Measurements from ENCODE around the gene GSG1L.

DNA sequence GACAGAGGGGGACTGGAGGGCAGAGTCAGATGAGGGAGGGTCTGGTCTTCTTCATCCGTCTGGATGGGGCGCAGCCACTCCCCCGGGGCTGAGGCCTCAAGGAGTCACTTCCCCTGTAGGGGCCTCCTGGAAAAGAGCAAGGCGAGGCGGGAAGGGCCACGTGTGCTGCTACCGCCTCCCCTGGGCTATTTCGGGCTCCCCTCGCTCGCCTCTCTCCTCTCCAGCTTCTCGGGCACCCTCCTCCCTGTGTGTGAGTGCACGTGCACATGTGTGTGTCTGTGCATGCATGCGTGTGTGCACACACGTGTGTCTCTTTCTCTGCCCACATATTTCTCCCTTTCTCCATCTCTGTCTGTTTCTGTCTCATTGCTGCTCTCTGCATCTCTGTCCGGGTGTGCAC, 10.1 kb downstream of the GSG1L start:
- TF ChIP-seq POLR2AphosphoS5 (IDR thresholded peaks at IDR 0.05; ENCODE audit: low read depth) (no peak), GABPA (IDR thresholded peaks at IDR 0.05; ENCODE audit: low read depth) (no peak)
- TF ChIP-seq, protein P1, sequence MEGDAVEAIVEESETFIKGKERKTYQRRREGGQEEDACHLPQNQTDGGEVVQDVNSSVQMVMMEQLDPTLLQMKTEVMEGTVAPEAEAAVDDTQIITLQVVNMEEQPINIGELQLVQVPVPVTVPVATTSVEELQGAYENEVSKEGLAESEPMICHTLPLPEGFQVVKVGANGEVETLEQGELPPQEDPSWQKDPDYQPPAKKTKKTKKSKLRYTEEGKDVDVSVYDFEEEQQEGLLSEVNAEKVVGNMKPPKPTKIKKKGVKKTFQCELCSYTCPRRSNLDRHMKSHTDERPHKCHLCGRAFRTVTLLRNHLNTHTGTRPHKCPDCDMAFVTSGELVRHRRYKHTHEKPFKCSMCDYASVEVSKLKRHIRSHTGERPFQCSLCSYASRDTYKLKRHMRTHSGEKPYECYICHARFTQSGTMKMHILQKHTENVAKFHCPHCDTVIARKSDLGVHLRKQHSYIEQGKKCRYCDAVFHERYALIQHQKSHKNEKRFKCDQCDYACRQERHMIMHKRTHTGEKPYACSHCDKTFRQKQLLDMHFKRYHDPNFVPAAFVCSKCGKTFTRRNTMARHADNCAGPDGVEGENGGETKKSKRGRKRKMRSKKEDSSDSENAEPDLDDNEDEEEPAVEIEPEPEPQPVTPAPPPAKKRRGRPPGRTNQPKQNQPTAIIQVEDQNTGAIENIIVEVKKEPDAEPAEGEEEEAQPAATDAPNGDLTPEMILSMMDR (IDR thresholded peaks at IDR 0.05; ENCODE audit: insufficient read depth, low read length): no peak
- TF ChIP-seq, protein P2, sequence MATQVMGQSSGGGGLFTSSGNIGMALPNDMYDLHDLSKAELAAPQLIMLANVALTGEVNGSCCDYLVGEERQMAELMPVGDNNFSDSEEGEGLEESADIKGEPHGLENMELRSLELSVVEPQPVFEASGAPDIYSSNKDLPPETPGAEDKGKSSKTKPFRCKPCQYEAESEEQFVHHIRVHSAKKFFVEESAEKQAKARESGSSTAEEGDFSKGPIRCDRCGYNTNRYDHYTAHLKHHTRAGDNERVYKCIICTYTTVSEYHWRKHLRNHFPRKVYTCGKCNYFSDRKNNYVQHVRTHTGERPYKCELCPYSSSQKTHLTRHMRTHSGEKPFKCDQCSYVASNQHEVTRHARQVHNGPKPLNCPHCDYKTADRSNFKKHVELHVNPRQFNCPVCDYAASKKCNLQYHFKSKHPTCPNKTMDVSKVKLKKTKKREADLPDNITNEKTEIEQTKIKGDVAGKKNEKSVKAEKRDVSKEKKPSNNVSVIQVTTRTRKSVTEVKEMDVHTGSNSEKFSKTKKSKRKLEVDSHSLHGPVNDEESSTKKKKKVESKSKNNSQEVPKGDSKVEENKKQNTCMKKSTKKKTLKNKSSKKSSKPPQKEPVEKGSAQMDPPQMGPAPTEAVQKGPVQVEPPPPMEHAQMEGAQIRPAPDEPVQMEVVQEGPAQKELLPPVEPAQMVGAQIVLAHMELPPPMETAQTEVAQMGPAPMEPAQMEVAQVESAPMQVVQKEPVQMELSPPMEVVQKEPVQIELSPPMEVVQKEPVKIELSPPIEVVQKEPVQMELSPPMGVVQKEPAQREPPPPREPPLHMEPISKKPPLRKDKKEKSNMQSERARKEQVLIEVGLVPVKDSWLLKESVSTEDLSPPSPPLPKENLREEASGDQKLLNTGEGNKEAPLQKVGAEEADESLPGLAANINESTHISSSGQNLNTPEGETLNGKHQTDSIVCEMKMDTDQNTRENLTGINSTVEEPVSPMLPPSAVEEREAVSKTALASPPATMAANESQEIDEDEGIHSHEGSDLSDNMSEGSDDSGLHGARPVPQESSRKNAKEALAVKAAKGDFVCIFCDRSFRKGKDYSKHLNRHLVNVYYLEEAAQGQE (IDR thresholded peaks at IDR 0.05; ENCODE audit: insufficient replicate concordance, low read depth): no peak

All from HL-60 (cell line).